Activated CD4-positive, alpha-beta T cell treated with anti-CD3 and anti-CD28 coated beads for 48 hours (primary cell): Measurements from ENCODE around the gene ACER3.
"Not testable (repeated sequence)": the region's sequence is repeated elsewhere in the genome, so short reads cannot be mapped to it uniquely, and the experiment has no call there.

ENCODE experiments used
- DNase-seq: peaks from one replicate; pipeline ENCODE4 v3.0.0-alpha.2; 2020

The ACER3 gene

GRCh38 chr11:76939219-76939631, 78.5 kb downstream of the ACER3 start:
- DNase-seq = no peak

- no peak for DNase-seq
Measured at GRCh38 chr11:76944225-76944624, 83.5 kb downstream of the ACER3 start.

- no peak for DNase-seq
Measured at GRCh38 chr11:76946223-76946622, 85.5 kb downstream of the ACER3 start.

- no peak for DNase-seq
Measured at GRCh38 chr11:76947190-76947589, 86.5 kb downstream of the ACER3 start.

GRCh38 chr11:76947800-76948199, 87.1 kb downstream of the ACER3 start:
- DNase-seq = no peak

- no peak for DNase-seq
Measured at GRCh38 chr11:76955459-76956114, 94.9 kb downstream of the ACER3 start.

GRCh38 chr11:76962583-76963416, 102.1 kb downstream of the ACER3 start:
- no peak for DNase-seq

- not testable (repeated sequence) for DNase-seq
Measured at GRCh38 chr11:76963417-76964168, 102.9 kb downstream of the ACER3 start.

GRCh38 chr11:76972051-76972450, 111.3 kb downstream of the ACER3 start:
- no peak for DNase-seq

GRCh38 chr11:76974179-76974891, 113.6 kb downstream of the ACER3 start:
- no peak for DNase-seq

GRCh38 chr11:76975513-76975912, 114.8 kb downstream of the ACER3 start:
- DNase-seq = no peak

GRCh38 chr11:76977791-76978190, 117.1 kb downstream of the ACER3 start:
- DNase-seq = no peak

- DNase-seq = no peak
Measured at GRCh38 chr11:76978239-76978638, 117.5 kb downstream of the ACER3 start.

- no peak for DNase-seq
Measured at GRCh38 chr11:76978818-76979217, 118.1 kb downstream of the ACER3 start.

GRCh38 chr11:76980196-76980595, 119.5 kb downstream of the ACER3 start:
- DNase-seq = no peak

GRCh38 chr11:76984743-76985142, 124.0 kb downstream of the ACER3 start:
- no peak for DNase-seq

- DNase-seq = no peak
Measured at GRCh38 chr11:76987203-76987602, 126.5 kb downstream of the ACER3 start.

- DNase-seq = no peak
Measured at GRCh38 chr11:76990628-76991027, 129.9 kb downstream of the ACER3 start.

GRCh38 chr11:76995081-76995576, 134.4 kb downstream of the ACER3 start:
- no peak for DNase-seq

GRCh38 chr11:76997512-76997911, 136.8 kb downstream of the ACER3 start:
- DNase-seq = no peak

- no peak for DNase-seq
Measured at GRCh38 chr11:76999597-76999996, 138.9 kb downstream of the ACER3 start.

- DNase-seq = no peak
Measured at GRCh38 chr11:77001613-77002012, 140.9 kb downstream of the ACER3 start.

- DNase-seq = no peak
Measured at GRCh38 chr11:77002776-77003175, 142.1 kb downstream of the ACER3 start.
